Activated CD4-positive, CD25-positive, alpha-beta regulatory T cell treated with anti-CD3 and anti-CD28 coated beads, Interleukin-2, amount 50 U/mL, for 24 hours (primary cell): ENCODE measurements around the gene SORBS2.
"Not testable (repeated sequence)": the region's sequence is repeated elsewhere in the genome, so short reads cannot be mapped to it uniquely, and the experiment has no call there.

Experiments
- ATAC-seq, 2 donors: fragments of 150-1000 bp; cut with Tn5 transposase; one replicate each; pipeline ENCODE4 v1.10.0; 2021; ENCODE audit warnings: mild to moderate bottlenecking in 1 of 2, moderate library complexity in 1 of 2

The SORBS2 gene

DNA sequence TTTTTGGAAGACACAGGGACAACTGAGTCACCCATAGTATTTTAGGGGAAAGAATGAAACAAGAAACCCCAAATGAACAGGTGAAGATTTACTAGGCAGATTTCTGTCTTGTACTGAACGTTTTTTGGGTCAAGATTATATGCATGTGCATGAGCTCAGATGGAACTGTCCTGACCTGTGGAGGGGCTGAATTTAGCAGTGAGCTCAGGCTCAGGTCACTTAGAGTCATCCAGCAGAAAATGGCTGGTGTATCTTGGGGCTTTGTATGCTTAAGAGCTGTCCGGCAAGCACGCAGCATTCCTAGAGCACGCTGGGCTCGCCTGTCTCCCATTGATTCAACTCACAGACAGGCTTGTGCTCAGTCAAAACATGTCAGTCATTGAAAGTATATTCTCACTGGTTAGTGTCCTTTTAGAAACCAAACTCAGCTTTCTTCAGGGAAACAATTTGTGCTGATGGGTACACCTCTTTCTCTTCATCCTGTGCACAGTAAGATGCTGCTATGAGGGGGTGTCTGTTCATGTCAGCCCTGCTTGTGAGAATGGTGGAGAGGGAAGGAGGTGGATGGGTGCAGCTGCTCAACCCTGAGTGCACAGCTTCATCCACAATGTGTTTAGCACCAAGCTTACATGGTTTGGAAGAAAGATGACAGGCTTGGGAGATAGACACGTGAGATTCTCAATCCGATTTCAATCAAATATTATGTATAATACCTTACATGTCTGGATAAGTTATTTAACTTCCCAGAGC, 229.2 kb downstream of the SORBS2 start:
- ATAC-seq, result no peak

DNA sequence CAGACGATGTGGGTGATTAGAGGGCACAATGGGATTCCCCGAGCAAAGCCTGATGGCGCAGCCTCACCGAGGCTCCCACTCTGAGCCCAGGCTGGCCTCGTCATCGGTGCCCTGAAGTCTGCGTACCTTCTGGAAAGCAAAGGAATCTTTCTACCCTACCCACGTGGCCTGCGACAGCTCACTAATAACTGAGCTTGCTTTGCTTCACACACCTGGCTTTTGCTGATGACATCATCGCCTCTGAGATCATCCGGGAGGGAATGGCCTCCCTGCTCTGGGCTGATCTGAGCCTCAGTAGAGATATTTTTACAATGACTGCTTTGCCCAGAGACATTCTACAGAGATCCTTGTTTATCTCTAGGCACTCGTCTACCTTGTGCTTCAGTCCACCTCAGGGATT, 231.3 kb downstream of the SORBS2 start:
- no peak for ATAC-seq

DNA sequence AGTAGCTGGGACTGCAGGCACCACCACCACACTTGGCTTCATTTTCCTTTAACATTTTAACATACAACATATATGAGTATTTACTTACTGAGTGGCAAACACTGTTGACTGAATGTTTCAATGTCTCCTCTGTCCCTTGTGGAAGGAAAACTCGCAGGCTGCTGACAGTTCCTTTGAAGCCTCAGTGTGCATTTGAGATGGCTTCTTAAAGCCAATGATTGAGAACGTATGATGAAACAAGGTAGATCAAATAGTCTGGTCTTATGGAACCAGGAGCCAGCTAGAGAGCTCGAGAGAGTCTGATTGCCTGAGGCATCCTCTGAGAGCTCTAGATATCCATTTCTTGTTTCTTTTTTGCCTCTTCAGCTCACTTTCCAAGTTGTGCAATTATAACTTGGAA, 233.7 kb downstream of the SORBS2 start:
- no peak for ATAC-seq

DNA sequence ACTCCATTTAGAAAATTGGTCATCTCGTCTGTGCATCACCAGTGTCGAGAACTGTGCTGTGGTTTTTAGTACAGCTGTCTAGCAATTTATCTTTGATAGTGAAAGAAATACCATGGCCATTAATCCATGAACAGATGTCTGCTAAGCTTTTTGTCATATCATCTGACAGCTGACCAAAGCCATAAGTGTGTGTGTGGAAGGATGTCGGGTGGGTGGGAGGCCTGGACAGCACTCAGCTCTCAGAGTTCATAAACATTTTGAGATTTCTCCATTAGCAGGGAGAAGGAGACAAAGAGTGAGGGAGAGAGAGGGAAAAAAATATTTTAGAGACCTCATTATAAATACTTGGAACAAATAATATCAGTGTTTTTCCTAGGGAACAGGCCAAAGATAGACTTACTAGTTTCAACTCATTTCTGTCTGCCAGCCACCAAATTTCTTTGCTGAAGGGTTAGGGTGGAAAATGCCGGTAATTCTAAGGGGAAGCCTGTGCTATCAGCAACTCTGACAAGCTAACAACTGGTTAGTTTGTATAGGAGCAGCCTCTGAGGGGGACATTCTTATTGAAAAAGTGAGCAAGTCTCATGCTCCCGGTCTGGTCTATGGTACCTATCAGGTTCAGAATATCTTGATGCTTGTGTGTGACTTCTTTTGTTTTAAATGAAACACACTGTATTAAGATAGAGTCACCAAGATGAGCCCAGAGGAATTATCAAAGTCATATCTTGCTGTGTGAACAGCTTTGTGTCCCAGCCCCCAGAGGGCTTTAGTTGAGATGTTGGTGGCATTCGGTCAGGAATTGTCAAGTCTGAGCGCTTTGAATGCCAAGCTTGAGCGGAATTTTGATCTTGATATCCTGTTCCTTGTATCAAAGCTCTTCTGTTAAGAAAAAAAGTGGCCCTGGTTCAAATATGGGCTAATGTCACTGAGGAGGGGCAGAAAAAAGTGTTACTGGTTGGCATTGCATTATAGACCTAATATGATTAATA, 234.7 kb downstream of the SORBS2 start:
- ATAC-seq, result no peak

DNA sequence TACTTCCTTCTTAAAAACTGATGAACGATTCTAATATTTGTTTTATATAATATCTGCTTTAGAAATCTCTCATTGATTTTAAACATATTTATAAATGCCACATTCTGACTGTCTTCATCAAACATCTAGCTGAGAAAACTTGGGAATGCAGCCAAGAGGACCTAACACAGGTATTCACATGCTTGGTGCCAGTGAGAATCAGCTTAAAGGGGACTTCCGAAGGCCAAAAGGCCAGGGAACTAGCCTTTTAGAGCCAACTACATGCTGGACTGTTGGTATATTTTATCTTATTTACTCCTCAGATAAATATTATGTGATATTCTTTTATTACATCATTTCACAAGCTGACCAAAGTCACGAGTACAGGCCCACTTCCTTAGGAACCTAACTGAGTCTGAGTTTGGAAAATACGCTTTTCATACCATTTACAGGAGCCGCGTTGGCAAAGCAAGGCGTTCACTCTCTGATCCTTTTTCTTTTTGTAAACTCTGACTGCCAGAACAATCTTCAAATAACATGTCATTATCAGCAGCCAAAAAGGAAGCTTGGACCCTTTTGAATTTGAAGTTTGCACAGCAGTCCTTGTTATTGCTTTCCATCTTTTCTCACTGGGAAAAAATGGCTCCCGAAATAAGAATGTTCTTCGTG, 235.6 kb downstream of the SORBS2 start:
- ATAC-seq, result no peak

DNA sequence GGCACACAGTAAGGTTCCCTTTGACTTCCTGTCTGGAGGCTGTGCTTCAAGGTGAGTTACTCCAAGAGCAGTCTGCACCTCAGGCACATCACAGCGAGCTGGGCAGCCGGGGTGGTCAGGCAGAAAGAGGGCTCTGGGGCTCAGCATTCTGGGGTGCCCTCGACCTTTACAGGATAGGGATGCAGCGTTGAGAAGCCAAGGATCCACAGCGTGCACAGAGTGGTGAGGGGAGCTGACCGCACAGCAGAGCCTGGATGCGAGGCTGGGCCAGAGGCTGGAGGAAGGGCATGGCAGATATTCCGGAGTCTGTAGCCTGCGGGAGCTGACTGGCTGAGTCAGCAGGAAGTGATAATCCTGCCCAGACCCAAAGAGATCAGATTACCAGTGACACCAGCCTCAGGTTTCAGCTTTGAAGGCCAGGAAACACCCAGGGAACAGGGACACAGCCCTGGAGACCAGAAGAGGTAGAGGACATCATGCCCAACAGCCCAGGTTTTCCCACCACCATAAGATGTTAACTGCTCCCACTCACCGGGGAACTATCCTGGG, 238.3 kb downstream of the SORBS2 start:
- ATAC-seq, result no peak

DNA sequence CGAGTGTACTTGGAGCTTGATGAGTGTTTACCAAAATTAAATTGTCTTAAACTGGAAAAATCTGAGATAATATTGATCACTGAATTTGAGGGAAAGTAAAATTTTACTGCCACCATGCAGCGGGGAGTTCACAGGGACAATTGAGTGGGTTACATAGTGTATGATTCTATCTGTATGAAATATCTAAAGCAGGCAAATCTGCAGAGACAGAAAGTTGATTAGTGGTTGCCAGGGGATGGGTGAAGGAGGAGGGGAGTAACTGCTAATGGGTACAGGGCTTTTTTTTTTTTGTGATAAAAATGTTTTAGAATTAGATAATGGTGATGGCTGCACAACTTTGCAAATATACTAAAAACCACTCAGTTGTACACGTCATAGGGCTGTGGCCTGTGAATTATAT, 241.3 kb downstream of the SORBS2 start:
- ATAC-seq, result no peak

DNA sequence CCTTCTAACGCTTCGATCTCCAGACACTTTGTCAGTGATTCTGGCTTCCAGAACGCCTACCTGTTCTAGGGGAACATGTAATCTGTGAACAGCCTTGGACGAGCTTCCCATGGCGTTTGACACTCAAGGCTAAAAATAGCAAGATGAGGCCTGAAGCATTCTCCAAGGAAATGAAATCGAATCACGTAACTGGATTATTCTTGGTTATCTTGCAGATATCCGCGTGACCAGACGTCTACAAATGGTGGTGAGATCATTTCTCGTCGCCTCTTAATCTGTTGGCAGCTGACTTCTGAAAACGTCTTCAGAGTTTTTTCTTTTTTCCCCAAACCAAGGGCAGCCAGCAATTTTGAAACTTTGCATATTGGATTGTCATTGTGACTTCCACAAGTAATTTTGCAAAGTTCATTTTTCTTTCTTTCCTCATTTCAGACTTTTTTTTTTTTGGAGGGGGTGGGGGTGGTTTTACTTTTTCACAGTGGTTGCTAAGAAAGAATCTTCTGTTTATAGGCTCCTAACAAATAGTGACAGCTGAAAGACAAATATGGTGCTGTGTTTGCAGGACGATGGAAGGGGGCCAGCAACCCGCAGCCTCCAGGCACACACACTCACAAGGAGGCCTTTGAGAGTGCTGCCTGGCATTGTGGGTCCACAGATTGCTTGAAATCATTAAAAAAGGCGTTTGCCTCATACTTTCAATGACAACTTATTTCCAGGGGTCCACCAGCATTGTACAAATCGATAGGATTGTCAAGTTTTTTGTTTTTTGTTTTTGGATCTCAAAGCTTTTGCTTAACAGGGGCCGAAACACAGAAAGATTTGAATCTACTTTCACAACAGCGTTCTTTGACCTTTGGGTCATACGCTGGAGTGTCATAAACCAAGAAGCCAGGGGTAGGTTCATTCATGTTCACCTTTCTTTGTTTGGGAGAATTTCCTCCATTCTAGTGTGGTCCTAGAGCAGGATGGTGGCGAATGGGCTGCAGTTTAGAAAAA, 244.3 kb downstream of the SORBS2 start:
- ATAC-seq, result no peak

DNA sequence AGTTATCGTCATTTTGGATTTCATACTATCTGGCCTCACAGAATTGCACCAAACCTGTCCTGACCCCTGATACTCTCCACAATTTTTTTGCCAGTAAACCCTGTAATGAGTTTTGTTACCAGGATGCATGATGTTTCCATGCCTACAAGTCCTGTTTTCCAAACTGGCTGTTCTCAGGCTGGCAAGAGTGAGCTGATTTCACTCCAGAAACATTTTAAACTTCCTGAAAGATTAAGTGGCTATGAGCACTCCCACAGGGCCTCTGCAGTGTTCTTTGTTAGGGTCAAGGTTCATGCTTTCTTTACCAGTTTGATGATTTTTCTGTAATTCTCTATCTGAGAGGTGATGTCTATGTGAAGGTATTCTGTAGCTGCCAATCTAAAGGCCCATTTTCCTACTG, 245.0 kb downstream of the SORBS2 start:
- ATAC-seq, result no peak

DNA sequence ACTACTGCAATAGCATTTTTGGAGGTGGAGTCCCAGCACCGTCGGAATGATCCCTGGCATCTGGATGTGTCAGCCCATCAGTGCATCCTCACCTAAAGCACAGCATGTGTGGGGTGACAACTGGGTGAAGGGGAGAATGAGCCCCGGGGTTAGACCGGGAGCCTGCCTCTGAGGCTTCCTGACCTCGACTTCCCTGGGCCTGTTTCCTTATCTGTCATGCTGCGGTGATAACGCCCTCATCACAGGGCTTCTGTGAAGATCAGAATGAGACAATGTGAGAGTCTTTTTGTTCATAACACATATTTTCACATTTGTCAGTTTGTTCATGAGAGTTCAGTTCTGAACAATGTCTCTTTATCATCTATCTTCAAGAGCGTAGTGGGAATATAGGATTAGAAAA, 245.6 kb downstream of the SORBS2 start:
- ATAC-seq, result no peak

DNA sequence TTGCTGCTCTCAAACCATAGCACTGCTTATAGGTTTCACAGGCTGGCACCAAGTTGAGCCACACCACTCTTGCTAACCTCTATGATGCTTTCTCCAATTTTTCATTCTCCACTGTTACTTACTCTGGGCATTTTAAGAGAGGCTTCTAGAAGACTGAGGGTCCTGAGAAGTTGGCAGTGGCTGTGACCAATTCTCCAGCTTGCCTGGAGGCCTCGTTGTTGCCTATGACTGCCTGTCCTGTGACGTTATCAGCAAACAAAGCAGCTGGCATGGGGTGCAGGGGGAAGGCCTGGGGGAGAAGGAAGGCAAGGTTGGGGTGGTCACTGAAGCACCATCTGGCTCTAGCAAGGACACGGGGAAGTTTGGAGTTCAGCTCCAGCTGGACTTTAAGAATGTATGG, 246.3 kb downstream of the SORBS2 start:
- no peak for ATAC-seq

DNA sequence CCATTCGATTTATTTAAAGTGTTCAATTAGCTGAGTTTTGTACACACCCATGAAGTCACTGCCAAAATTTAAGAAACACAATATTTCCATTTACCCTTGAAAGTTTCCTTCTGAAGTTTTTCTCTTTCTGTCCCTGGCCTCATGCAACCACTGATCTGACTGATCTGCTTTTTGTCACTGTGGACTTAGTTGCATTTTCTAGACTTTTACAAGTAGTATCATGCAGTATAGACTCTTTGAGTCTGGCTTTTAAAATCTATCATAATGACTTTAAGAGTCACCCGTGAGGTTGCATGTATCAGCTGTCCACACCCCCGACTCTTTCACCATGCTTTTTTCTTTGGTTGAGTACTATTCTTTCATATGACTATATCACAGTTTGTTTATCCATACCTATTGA, 247.6 kb downstream of the SORBS2 start:
- no peak for ATAC-seq

DNA sequence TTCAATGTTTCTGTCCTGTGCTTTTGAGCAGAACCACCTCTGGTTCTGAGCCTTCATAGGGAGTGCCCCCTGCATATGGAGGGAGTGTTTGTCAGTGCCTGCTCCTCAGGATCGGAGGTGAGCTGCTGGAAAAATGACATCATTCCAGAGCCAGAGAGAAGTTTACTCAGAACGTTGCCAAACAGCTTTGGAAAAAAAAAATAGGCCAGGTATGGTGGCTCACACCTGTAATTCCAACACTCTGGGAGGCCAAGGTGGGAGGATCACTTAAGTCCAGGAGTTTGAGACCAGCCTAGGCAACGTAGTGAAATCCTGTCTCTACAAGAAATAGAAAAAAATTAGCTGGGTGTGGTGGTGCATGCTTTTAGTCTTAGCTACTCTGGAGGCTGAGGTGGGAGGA, 249.5 kb downstream of the SORBS2 start:
- ATAC-seq, result no peak

DNA sequence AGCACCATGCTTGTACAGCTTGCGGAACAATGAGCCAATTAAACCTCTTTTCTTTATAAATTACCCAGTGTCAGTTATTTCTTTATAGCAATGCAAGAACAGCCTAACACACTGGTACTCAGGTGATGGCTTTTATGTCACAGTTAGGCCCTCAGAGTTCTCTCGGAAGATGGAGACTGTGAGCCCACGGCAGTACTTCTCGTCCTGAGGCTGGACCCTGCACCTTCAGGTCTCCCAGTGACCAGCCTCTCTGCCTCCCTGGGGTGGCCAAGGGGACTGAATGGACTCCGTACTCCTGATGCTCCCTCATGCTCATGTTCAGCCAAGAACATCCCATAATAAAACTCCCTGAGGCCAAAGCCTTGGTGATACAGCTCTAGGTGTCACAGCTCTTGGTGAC, 251.7 kb downstream of the SORBS2 start:
- no peak for ATAC-seq

DNA sequence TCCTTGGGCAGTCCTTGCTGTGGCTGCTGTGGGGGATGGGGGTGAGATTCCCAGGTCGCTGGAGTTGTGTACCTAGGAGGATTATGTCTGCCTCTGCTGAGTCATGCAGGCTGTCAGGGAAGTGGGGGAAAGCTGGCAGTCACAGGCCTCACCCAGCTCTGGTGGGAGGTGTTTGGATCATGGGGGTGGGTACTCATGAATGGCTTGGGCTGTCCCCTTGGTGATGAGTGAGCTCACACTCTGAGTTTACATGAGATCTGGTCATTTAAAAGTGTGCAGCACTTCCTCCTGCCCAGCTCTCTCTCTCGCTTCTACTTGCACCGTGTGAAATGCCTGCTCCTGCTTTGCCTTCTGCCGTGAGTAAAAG, 252.1 kb downstream of the SORBS2 start:
- ATAC-seq, result no peak

DNA sequence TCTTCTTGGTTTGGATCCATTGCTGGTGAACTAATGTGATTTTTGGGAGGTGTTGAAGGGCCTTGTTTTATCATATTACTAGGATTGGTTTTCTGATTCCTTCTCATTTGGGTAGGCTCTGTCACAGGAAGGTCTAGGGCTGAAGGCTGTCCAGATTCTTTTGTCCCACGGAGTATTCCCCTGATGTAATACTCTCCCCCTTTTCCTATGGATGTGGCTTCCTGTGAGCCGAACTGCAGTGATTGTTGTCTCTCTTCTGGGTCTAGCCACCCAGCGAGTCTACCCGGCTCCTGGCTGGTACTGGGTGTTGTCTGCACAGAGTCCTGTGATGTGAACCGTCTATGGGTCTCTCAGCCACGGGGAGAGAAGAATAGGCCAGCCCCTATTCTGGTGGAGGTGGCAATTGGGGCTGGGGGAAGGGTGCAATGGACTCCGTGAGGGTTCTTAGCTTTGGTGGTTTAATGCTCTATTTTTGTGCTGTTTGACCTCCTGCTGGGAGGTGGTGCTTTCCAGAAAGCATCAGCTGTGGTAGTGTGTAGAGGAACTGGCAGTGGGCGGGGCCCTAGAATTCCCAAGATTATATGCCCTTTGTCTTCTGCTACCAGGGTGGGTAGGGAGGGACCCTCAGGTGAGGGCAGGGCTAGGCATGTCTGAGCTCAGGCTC, 252.6 kb downstream of the SORBS2 start:
- not testable (repeated sequence) for ATAC-seq

DNA sequence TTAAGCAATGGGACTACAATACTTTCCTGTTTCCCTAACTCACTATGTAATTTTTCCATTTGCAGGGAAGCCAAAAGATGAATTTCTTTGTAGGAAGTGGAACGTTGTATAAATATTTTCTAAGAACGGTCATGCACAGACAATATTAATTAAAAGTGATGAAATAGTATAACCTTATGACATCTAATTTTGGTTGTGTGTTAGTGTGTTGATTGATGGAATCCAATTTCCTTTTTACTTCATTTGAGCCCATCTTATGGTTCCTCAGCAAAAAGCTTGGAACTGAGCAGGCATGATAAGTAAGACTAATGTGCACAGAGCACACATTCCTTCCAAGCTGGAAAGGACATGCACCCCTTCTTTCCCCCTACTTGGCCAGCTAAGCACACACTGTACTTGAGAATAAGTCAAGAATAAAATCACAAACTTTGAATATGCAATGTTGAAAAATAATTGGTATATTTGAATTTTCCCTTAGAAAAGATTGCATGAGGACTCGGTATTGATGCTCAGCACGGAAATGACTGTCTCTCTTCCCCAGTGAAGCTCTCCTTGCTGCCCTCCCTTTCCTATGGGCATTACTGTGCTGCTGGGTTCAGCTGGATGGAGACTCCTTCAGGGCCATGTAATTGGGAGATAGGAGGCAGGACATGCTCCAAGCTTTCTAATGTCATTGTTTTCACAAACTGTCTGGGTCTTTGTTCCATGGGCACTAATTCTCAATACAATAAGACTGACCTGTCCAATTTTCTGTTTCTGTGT, 257.4 kb downstream of the SORBS2 start:
- ATAC-seq, result no peak

DNA sequence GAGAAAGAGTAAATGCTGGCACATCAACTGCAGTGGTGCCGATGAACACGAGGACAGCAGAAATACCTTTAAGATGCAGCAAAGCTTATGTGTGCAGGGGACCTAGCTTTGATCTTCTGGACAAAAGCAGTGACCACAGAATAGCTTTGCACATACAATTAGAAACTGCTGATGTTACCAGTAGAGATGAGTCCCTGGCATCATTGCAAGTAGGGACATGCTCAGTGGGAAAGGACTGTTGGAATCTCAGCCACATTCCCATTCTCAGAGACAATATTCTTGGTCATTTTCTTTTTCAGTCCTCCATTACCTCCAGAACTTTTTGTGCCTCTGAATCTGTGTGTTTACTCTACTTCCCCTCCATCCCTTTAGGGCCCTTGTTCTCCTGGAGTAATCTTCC, 259.7 kb downstream of the SORBS2 start:
- ATAC-seq, result no peak

DNA sequence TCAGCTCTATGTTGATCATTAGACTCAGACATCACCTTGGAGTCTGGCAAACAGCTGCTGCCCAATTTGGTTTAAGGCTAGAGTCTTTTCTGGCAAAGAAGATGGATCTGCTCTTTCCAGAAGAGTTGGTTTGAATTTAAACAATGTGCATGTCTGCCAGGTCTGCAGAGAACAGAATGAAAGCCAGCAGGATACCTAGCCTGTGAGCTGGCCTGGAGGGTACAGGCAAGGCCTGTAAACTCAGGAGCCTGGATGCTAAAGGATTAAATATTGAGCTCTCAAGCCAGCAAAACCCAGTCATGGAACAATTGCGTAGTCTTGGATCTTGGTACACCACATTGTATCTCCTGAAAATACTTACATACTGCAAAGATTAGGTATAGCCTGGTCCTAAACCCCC, 261.1 kb downstream of the SORBS2 start:
- no peak for ATAC-seq

DNA sequence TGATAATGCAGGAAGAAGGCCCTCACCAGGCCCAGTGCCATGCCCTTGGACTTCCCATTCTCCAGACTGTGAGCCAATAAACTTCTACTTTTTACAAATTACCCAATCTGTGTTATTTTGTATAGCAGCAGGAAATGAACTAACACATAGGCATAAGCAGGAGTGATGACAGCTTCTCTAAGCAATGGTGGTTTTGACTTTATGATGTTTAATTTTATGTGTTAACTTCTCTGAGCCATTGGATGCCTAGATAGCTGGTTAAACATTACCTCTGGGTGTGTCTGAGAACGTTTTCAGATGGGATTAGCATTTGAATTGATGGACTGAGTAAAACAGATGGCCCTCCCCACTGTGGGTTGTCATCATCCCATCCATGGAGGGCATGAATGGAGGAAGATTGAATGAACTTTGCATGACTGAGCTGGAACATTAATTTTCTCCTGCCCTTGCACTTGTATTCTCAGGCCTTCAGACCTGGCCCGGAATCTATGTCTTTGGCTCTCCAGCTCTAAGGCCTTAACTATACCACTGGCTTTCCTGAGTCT, 262.8 kb downstream of the SORBS2 start:
- no peak for ATAC-seq
